Activated CD4-positive, alpha-beta T cell treated with anti-CD3 and anti-CD28 coated beads, Interleukin-10, Interleukin-2, amounts not matched to agents 100 ng/mL and 50 ng/mL, durations not matched to agents 16 hours and 8 hours (primary cell): ENCODE data around the gene HS6ST1.
"Not testable (repeated sequence)": the region's sequence is repeated elsewhere in the genome, so short reads cannot be mapped to it uniquely, and the experiment has no call there.

Experiments used
- DNase-seq: peaks from one replicate; pipeline ENCODE4 v3.0.0-alpha.2; 2020

The HS6ST1 gene

GRCh38 chr2:128265608-128265993 is 53.1 kb downstream of the HS6ST1 start:
- not testable (repeated sequence) for DNase-seq

GRCh38 chr2:128264881-128265607 is 53.6 kb downstream of the HS6ST1 start:
- DNase-seq = no peak

GRCh38 chr2:128263902-128264331 is 54.8 kb downstream of the HS6ST1 start:
- no peak for DNase-seq

- DNase-seq = no peak
These were observed 56.1 kb downstream of the HS6ST1 start for GRCh38 chr2:128262315-128263253.

- no peak for DNase-seq
These were observed 57.2 kb downstream of the HS6ST1 start for GRCh38 chr2:128261245-128262128.

- DNase-seq = no peak
These were observed 58.2 kb downstream of the HS6ST1 start for GRCh38 chr2:128260239-128261138.

GRCh38 chr2:128259585-128259984 is 59.1 kb downstream of the HS6ST1 start:
- no peak for DNase-seq

GRCh38 chr2:128258218-128258617 is 60.5 kb downstream of the HS6ST1 start:
- no peak for DNase-seq

- no peak for DNase-seq
These were observed 66.2 kb downstream of the HS6ST1 start for GRCh38 chr2:128252501-128252900.

- DNase-seq = not testable (repeated sequence)
These were observed 66.6 kb downstream of the HS6ST1 start for GRCh38 chr2:128252086-128252485.

- no peak for DNase-seq
These were observed 68.2 kb downstream of the HS6ST1 start for GRCh38 chr2:128250229-128251025.

- no peak for DNase-seq
These were observed 69.1 kb downstream of the HS6ST1 start for GRCh38 chr2:128249555-128249954.

GRCh38 chr2:128245813-128246212 is 72.9 kb downstream of the HS6ST1 start:
- no peak for DNase-seq

GRCh38 chr2:128241896-128242295 is 76.8 kb downstream of the HS6ST1 start:
- DNase-seq = no peak

- DNase-seq = no peak
These were observed 80.6 kb downstream of the HS6ST1 start for GRCh38 chr2:128237911-128238697.

GRCh38 chr2:128237081-128237534 is 81.6 kb downstream of the HS6ST1 start:
- no peak for DNase-seq

- DNase-seq = no peak
These were observed 82.1 kb downstream of the HS6ST1 start for GRCh38 chr2:128236491-128237035.

GRCh38 chr2:128235581-128235980 is 83.1 kb downstream of the HS6ST1 start:
- DNase-seq = no peak

GRCh38 chr2:128234613-128235012 is 84.1 kb downstream of the HS6ST1 start:
- DNase-seq = no peak
